Epithelial cell of umbilical artery (primary cell): Measurements from ENCODE around the gene CCNJL. TPM values are rescaled to one million over a fixed set of nuclear protein-coding genes. Genes with fewer than 3 reads are reported as not detected.

ENCODE experiments used
- total RNA-seq: library from RNA; depleted of rRNA; stranded (reverse); fragments of >200 nt; gene quantifications from 2 replicates; pipeline ENCODE4 v1.2.3, GENCODE V29; 2014

CCNJL gene
- total RNA-seq: 4.4 and 6.2 TPM in 2 replicates

GRCh38 chr5:160312134-160312959 is at the start of gene CCNJL:
Gene CCNJL, minus strand, starts transcription at chr5:160312564. Its CDS starts 641 bp downstream, at chr5:160311923.

GRCh38 chr5:160229190-160229742 is 83.1 kb downstream of the CCNJL start, which contains the start of gene FABP6:
Gene FABP6, plus strand, starts transcription at chr5:160229506. Its CDS starts 52 bp downstream, at chr5:160229558.

Other genes starting within 250 kb of the CCNJL start
- gene PWWP2A, start 193.1 kb downstream of the CCNJL start, total RNA-seq: 19.8 and 22.3 TPM in 2 replicates
- gene FABP6, start 83.1 kb downstream of the CCNJL start, total RNA-seq: not detected in 2 replicates
- gene C1QTNF2, start 58.1 kb upstream of the CCNJL start, total RNA-seq: 0.15 TPM in 1 of 2 replicates, not detected in the other
- gene FAM200C, start 87.5 kb upstream of the CCNJL start, total RNA-seq: 2.6 and 6.5 TPM in 2 replicates
- 73.1 and 102 TPM in 2 replicates for gene SLU7, start 106.5 kb upstream of the CCNJL start, total RNA-seq
- gene PTTG1, start 109.3 kb upstream of the CCNJL start, total RNA-seq: 212 and 327 TPM in 2 replicates